Prostate gland (tissue), 2 donors: ENCODE results near the gene MYMK.

Source experiments
- POLR2A ChIP-seq: fragments of 450-650 bp; IDR thresholded peaks from one replicate; pipeline ENCODE4 v1.6.1; 2016; ENCODE audit warnings: antibody characterized with exemption, mild to moderate bottlenecking
- POLR2AphosphoS5 ChIP-seq: sonication (generic); formaldehyde crosslinking; IDR thresholded peaks from one replicate; pipeline ENCODE4 v1.6.1; 2017; ENCODE audit warnings: antibody characterized with exemption
- TF ChIP-seq, protein P1 (sequence below), 4 experiments: fragments of 200-600 bp in 2 of 4; fragments of 450-650 bp in 2 of 4; sonication (generic) in 2 of 4; IDR thresholded peaks; 1 replicate in 3 of 4; 2 replicates in 1 of 4; pipeline ENCODE4 v1.5.1; 2016 to 2019; ENCODE audit warnings: antibody characterized with exemption in 4 of 4, mild to moderate bottlenecking in 2 of 4, moderate library complexity in 2 of 4

DNA sequence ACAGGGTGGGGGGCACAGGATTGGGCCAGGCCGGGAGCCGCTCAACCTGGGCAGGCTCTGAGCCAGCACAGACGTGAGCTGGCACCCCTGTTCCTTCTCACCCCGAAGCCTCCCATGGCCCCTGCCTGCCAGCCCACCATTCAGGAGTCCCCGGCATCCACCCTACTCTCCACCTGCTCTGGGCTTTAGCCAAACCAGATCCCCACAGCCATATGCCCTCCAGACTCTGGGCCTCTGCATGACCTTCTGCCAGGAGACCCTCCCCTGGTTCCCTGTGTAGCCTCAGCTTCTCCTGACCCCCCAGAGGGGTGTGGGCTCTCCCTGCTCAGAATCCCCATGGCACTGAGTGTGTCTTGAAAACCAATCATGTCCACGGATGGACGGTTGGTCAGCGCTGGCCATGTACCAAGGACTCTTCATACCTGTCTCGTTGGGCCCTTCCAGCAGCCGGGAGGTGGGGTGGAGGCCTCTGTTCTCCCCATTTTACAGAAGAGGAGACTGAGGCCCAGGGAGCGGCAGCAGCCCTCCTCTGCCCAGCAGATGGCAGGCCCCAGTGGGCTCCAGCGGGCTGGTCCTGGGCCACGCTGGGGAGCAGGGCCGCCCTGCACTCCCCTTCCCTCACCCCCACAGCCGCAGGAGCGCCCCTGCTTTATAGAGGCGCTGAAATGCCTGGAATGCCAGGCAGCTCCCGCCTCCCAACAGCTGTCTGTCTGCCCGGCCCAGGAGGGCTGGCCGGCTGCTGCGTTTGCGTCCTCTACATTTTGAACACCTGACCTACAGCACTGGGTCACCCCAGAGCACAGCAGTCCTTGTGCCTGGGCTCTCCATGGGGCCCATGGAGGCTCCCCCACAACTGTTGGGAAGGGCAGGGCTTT, 3.5 kb upstream of the MYMK start:
- TF ChIP-seq, protein P1, sequence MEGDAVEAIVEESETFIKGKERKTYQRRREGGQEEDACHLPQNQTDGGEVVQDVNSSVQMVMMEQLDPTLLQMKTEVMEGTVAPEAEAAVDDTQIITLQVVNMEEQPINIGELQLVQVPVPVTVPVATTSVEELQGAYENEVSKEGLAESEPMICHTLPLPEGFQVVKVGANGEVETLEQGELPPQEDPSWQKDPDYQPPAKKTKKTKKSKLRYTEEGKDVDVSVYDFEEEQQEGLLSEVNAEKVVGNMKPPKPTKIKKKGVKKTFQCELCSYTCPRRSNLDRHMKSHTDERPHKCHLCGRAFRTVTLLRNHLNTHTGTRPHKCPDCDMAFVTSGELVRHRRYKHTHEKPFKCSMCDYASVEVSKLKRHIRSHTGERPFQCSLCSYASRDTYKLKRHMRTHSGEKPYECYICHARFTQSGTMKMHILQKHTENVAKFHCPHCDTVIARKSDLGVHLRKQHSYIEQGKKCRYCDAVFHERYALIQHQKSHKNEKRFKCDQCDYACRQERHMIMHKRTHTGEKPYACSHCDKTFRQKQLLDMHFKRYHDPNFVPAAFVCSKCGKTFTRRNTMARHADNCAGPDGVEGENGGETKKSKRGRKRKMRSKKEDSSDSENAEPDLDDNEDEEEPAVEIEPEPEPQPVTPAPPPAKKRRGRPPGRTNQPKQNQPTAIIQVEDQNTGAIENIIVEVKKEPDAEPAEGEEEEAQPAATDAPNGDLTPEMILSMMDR (IDR thresholded peaks at IDR 0.05) = no peak
- TF ChIP-seq POLR2A (no peak), POLR2AphosphoS5 (no peak)
